H9 (cell line): Measurements from ENCODE around the gene CEP131. TPM values are rescaled to one million over a fixed set of nuclear protein-coding genes. Genes with fewer than 3 reads are reported as not detected.

Source experiments
- DNase-seq: peaks from one replicate; pipeline ENCODE4 v3.0.0-alpha.2; 2017
- H2AFZ ChIP-seq: one replicate; pipeline ENCODE4 v1.6.1; 2013; ENCODE audit warnings: mild to moderate bottlenecking, low read length, control low read depth, moderate library complexity
- H2AK5ac ChIP-seq: 2 replicates; pipeline ENCODE4 v1.6.1; 2013; ENCODE audit warnings: low read length, control low read depth, mixed read lengths; ENCODE audit not compliant: insufficient read length
- H2BK120ac ChIP-seq: one replicate; pipeline ENCODE4 v1.6.1; 2013; ENCODE audit warnings: low read depth, mild to moderate bottlenecking, low read length, control low read depth, inconsistent platforms; ENCODE audit not compliant: poor library complexity, severe bottlenecking
- H2BK12ac ChIP-seq: 2 replicates; pipeline ENCODE4 v1.6.1; 2013; ENCODE audit warnings: low read length, control low read depth, mixed read lengths, low read depth; ENCODE audit not compliant: insufficient read length
- H2BK15ac ChIP-seq: 2 replicates; pipeline ENCODE4 v1.6.1; 2013; ENCODE audit warnings: low read depth, low read length, control low read depth
- H2BK20ac ChIP-seq: one replicate; pipeline ENCODE4 v1.6.1; 2013; ENCODE audit warnings: low read depth, mild to moderate bottlenecking, low read length, control low read depth, inconsistent platforms; ENCODE audit not compliant: poor library complexity, severe bottlenecking
- H2BK5ac ChIP-seq: 2 replicates; pipeline ENCODE4 v1.6.1; 2013; ENCODE audit warnings: low read length, control low read depth, mixed read lengths; ENCODE audit not compliant: insufficient read length
- H3K14ac ChIP-seq: 2 replicates; pipeline ENCODE4 v1.6.1; 2013; ENCODE audit warnings: low read length, control low read depth; ENCODE audit not compliant: insufficient read depth
- H3K18ac ChIP-seq: 2 replicates; pipeline ENCODE4 v1.6.1; 2013; ENCODE audit warnings: low read depth, mild to moderate bottlenecking, mixed read lengths, low read length, control low read depth; ENCODE audit not compliant: insufficient read length
- H3K23ac ChIP-seq: 2 replicates; pipeline ENCODE4 v1.6.1; 2013; ENCODE audit warnings: low read length, control low read depth, mixed read lengths, low read depth; ENCODE audit not compliant: insufficient read length
- H3K23me2 ChIP-seq: 2 replicates; pipeline ENCODE4 v1.6.1; 2013; ENCODE audit warnings: low read depth, mild to moderate bottlenecking, mixed read lengths, low read length, control low read depth; ENCODE audit not compliant: insufficient read length, poor library complexity, severe bottlenecking
- H3K27ac ChIP-seq: 2 replicates; pipeline ENCODE4 v1.5.1; 2013; ENCODE audit warnings: low read length, control low read depth, mixed read lengths, low read depth; ENCODE audit not compliant: insufficient read length
- H3K27me3 ChIP-seq: 2 replicates; pipeline ENCODE4 v1.6.1; 2013; ENCODE audit warnings: low read length, control low read depth, inconsistent platforms; ENCODE audit not compliant: insufficient read depth
- H3K4ac ChIP-seq: 2 replicates; pipeline ENCODE4 v1.6.1; 2013; ENCODE audit warnings: low read depth, mild to moderate bottlenecking, control low read depth, inconsistent platforms, low read length, moderate library complexity
- H3K4me1 ChIP-seq: 2 replicates; pipeline ENCODE4 v1.6.1; 2013; ENCODE audit warnings: low read length, control low read depth, inconsistent platforms; ENCODE audit not compliant: insufficient read depth
- H3K4me2 ChIP-seq: 2 replicates; pipeline ENCODE4 v1.6.1; 2013; ENCODE audit warnings: low read length, control low read depth, mixed read lengths; ENCODE audit not compliant: insufficient read length, insufficient read depth
- H3K56ac ChIP-seq: 2 replicates; pipeline ENCODE4 v1.6.1; 2013; ENCODE audit warnings: low read depth, mild to moderate bottlenecking, mixed read lengths, low read length, control low read depth; ENCODE audit not compliant: insufficient read length
- H3K79me1 ChIP-seq: 2 replicates; pipeline ENCODE4 v1.6.1; 2013; ENCODE audit warnings: low read depth, mild to moderate bottlenecking, moderate library complexity, low read length, control low read depth, inconsistent platforms; ENCODE audit not compliant: insufficient read depth, poor library complexity, severe bottlenecking
- H3K79me2 ChIP-seq: 2 replicates; pipeline ENCODE4 v1.6.1; 2013; ENCODE audit warnings: low read length, control low read depth, inconsistent platforms; ENCODE audit not compliant: insufficient read depth
- H3K9ac ChIP-seq: 2 replicates; pipeline ENCODE4 v1.6.1; 2013; ENCODE audit warnings: low read length, control low read depth, mixed read lengths; ENCODE audit not compliant: insufficient read length; ENCODE audit errors: extremely low read depth
- H3K9me3 ChIP-seq: one replicate; pipeline ENCODE4 v1.6.1; 2013; ENCODE audit warnings: low read depth, low read length, inconsistent platforms; ENCODE audit not compliant: control insufficient read depth
- H3T11ph ChIP-seq: one replicate; pipeline ENCODE4 v1.6.1; 2013; ENCODE audit warnings: mild to moderate bottlenecking, low read length, control low read depth, inconsistent platforms
- H4K20me1 ChIP-seq: one replicate; pipeline ENCODE4 v1.6.1; 2013; ENCODE audit not compliant: control insufficient read depth, insufficient read length, insufficient read depth
- H4K5ac ChIP-seq: 2 replicates; pipeline ENCODE4 v1.6.1; 2013; ENCODE audit warnings: low read depth, mild to moderate bottlenecking, mixed read lengths, low read length, control low read depth; ENCODE audit not compliant: insufficient read length
- H4K8ac ChIP-seq: replicated peaks from 2 replicates; pipeline ENCODE4 v1.6.1; 2013; ENCODE audit warnings: low read length, control low read depth, mixed read lengths, low read depth; ENCODE audit not compliant: insufficient read length
- H4K91ac ChIP-seq: 2 replicates; pipeline ENCODE4 v1.6.1; 2013; ENCODE audit warnings: low read depth, mild to moderate bottlenecking, moderate library complexity, mixed read lengths, low read length, control low read depth; ENCODE audit not compliant: insufficient read length
- H3K27ac Mint-ChIP-seq, 3 experiments: 2 replicates in 2 of 3; 3 replicates in 1 of 3; pipeline ENCODE4 v1.8.0; 2020 to 2021; ENCODE audit warnings: mixed read lengths in 3 of 3, mild to moderate bottlenecking in 1 of 3, moderate library complexity in 1 of 3
- H3K27me3 Mint-ChIP-seq: 2 replicates; pipeline ENCODE4 v1.8.0; 2021; ENCODE audit warnings: low read depth, mild to moderate bottlenecking, moderate library complexity, mixed read lengths
- H3K36me3 Mint-ChIP-seq, 3 experiments: 2 replicates in 2 of 3; 3 replicates in 1 of 3; pipeline ENCODE4 v1.8.0; 2020 to 2021; ENCODE audit warnings: low read depth in 3 of 3, mixed read lengths in 3 of 3; ENCODE audit not compliant: insufficient read depth in 1 of 3
- H3K4me1 Mint-ChIP-seq, 2 experiments: 2 replicates each; pipeline ENCODE4 v1.8.0; 2020; ENCODE audit warnings: mixed read lengths in 2 of 2
- H3K4me3 Mint-ChIP-seq, 2 experiments: 2 replicates in 1 of 2; 3 replicates in 1 of 2; pipeline ENCODE4 v1.8.0; 2020 to 2021; ENCODE audit warnings: mild to moderate bottlenecking in 2 of 2, mixed read lengths in 2 of 2, moderate library complexity in 1 of 2
- H3K9me3 Mint-ChIP-seq, 2 experiments: 2 replicates in 1 of 2; 3 replicates in 1 of 2; pipeline ENCODE4 v1.8.0; 2020; ENCODE audit warnings: mild to moderate bottlenecking in 2 of 2, mixed read lengths in 2 of 2, moderate library complexity in 1 of 2
- CTCF ChIP-seq: fragments of 200-600 bp; sonication (generic); conservative IDR thresholded peaks from 3 replicates; pipeline ENCODE4 v1.8.0; 2021; ENCODE audit warnings: antibody characterized with exemption, mild to moderate bottlenecking
- WGBS: extraction: QIAGEN DNeasy Blood & Tissue Kit; methylation state at CpG from one replicate; pipeline ENCODE4 v1.1.7; 2013; ENCODE audit warnings: missing lambda C conversion rate, low lambda C conversion rate, mixed read lengths; ENCODE audit not compliant: insufficient read length; ENCODE audit errors: extremely low coverage; 5-methylcytosine and 5-hydroxymethylcytosine counted together
- total RNA-seq: library from RNA; stranded (reverse); gene quantifications from 2 replicates; pipeline ENCODE4 v1.2.1, GENCODE V29; 2021

CEP131 gene
- total RNA-seq, 1 experiment from 2014 or later: 16.3 TPM

- Histone ChIP-seq H4K91ac (no peak overlapping the region), H2BK120ac (no peak overlapping the region), H2BK12ac (no peak overlapping the region), H3K4ac (no peak overlapping the region), H3K18ac (no peak overlapping the region), H4K8ac (no peak overlapping the region), H4K20me1 (no peaks in the 10 kb centered on the region), H3T11ph (no peak overlapping the region), H3K79me1 (no peaks in the 10 kb centered on the region), H2AFZ (no peak overlapping the region), H3K27me3 (no peaks in the 10 kb centered on the region), H3K56ac (no peak overlapping the region), H2BK15ac (no peak overlapping the region), H2BK5ac (no peak overlapping the region), H3K14ac (no peak overlapping the region), H3K4me1 (no peaks in the 10 kb centered on the region), H3K9me3 (no peaks in the 10 kb centered on the region), H3K23me2 (no peaks in the 10 kb centered on the region), H3K27ac (no peak overlapping the region), H3K23ac (no peak overlapping the region), H2BK20ac (no peak overlapping the region), H4K5ac (no peak overlapping the region), H3K9ac (no peak overlapping the region), H2AK5ac (no peak overlapping the region), H3K79me2 (no peaks in the 10 kb centered on the region; the same call in 1 of the 2 replicates), H3K4me2 (no peak overlapping the region)
- Mint-ChIP-seq H3K36me3 (peaks cover 0 to 33% (median 6%) of the 10 kb centered on the region in 3 experiments; a peak in 4 of 7 replicates), H3K27ac (peak overlapping the region in 2 of 3 experiments; percentile 67 to 79; a peak in 2 of 7 replicates), H3K27me3 (no peaks in the 10 kb centered on the region), H3K9me3 (no peaks in the 10 kb centered on the region), H3K4me3 (no peak overlapping the region), H3K4me1 (peaks cover 3 to 4% of the 10 kb centered on the region in 2 experiments; a peak in 1 of 4 replicates)
- no CpG with 5 or more reads among the region's 10 CpGs for WGBS
- TF ChIP-seq CTCF: no peak
- DNase-seq: no peak
Measured at GRCh38 chr17:81208651-81209050, 14.1 kb downstream of the CEP131 start.
